ENCODE measurements around the gene GRIK3. TPM values are rescaled to one million over a fixed set of nuclear protein-coding genes. Genes with fewer than 3 reads are reported as not detected.
"Not testable (repeated sequence)": the region's sequence is repeated elsewhere in the genome, so short reads cannot be mapped to it uniquely, and the experiment has no call there.

Gene GRIK3
- polyA plus RNA-seq, 3 donors = 2.8 to 3.3 (median 3.1) TPM

DNA sequence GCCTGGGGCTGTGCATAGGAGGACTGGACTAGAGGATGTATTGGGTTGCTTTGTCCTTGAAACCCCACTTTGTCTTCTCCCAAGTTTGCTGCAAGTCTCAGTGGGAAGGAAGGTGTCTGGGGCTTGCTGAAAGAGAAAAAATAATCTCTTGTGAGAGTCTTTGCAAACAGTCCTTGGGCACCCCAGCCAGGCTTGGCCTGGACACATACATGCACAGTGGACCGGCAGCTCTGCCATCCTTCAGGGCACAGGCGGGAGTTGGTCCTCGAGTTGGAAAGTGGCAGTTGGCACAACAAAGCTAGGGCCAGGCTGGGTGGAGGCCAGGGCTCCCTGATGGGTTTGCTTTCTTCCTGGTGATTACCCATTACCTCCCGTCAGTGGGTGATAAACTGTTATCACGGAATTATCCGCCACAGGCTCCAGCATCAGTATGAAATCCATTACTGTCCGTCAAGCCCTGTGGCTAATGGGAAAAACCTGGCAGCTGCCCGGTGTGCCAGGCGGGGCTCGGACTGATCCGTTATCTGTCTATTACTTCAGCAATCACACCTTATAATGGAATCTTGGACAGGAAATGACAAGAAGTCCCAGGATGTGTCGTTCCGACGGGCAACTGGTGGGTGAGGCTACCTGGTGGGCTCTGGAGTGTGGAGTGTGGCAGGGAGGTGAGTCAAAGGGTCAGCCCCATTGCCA is 265.7 kb downstream of the GRIK3 start:
- no peak for DNase-seq (ENCODE audit: extremely low read depth in 1 of 11, low read depth in 9 of 11, low spot score in 4 of 11)

DNA sequence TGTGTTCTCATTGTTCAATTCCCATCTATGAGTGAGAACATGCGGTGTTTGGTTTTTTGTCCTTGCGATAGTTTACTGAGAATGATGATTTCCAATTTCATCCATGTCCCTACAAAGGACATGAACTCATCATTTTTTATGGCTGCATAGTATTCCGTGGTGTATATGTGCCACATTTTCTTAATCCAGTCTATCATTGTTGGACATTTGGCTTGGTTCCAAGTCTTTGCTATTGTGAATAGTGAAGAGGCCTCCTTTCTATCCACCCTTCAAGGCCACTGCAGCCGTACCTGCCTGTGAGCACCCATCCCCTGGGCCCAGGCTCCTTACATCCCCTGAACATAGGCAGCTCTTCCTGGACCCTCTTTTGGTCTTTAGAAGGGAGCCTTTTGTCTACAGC is 266.9 kb downstream of the GRIK3 start:
- not testable (repeated sequence) for DNase-seq (ENCODE audit: extremely low read depth in 1 of 11, low read depth in 9 of 11, low spot score in 4 of 11)

DNA sequence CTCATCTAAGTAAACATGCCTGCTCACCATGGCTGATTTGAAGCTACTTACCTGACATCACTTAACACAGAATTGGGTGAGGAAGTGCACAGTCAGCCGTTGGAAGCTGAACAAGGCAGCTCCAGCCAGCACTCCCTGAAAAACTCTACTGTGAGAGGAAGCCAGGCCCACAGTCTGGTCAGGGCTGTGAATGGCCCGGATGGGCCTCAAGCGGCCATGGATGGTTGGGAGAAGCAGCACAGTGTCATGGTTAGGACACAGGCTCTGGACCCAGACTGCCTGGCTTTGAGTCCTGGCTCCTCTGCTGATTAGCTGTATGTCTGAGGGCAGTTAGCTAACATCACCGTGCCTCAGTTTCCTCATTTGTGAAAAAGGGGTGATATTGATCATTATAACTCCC is 267.8 kb downstream of the GRIK3 start:
- no peak for DNase-seq (ENCODE audit: extremely low read depth in 1 of 11, low read depth in 9 of 11, low spot score in 4 of 11)

DNA sequence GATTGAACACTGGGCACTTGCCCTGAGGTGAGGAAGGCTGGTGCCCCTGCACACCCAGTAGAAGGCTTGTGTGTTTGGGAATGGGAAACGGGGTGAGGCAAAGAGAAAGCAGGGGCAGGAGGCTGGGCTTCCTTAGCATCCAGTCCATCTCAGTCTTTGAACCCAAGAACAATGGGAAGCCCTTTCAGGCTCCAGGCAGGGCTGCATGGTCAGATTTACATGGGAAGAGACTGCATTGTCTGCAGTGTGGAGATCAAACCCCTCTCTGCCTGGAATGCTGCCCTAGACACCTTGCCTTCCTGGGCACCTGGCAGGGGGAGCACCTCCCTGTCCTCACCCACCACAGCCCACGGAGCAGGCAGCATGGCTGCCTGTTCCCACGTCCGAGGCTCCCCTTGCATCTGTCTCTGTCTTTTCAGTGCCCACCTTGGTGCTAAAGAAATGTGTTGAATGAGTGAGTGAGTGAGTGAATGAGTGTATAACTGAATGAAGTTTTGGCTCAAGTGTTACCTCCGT is 268.5 kb downstream of the GRIK3 start:
- DNase-seq (ENCODE audit: extremely low read depth in 1 of 11, low read depth in 9 of 11, low spot score in 4 of 11) = no peak

DNA sequence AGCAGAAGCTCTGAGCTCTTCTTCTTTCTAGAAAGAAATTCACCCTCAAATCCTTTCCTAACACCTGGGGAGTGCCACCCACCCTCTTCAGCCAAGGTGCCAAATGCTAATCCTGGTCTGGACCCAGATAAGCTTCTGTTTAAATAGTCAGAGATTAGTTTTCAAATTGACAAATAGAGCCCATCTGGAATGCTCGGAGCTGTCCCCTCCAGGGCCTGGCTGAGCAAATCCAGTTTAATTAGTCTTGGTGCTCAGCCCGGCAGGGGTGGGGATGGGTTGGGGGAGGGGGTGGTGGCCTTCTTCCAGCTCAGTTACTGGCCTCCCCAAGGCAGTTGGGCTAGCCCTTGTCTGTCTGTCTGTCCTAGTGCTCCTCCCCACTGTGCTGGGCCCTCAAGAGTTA is 269.5 kb downstream of the GRIK3 start:
- no peak for DNase-seq (ENCODE audit: extremely low read depth in 1 of 11, low read depth in 9 of 11, low spot score in 4 of 11)

DNA sequence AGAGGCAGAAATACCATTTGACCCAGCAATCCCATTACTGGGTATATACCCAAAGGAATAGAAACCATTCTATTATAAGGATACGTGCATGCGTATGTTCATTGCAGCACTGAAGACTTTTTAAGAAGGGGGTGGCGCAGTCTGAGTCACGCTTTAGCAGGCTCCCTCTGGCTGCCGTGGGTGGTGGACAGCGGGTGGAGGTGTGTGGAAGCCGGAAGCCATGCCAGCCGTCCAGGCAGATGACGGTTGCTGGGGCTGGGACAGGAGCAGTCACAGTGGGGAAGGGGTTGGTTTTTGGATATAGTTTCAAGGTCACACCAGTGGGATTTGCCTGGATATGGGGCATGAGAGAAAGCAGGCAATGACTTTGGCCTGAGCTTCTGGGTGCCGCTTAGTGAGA is 270.5 kb downstream of the GRIK3 start:
- no peak for DNase-seq (ENCODE audit: extremely low read depth in 1 of 11, low read depth in 9 of 11, low spot score in 4 of 11)

DNA sequence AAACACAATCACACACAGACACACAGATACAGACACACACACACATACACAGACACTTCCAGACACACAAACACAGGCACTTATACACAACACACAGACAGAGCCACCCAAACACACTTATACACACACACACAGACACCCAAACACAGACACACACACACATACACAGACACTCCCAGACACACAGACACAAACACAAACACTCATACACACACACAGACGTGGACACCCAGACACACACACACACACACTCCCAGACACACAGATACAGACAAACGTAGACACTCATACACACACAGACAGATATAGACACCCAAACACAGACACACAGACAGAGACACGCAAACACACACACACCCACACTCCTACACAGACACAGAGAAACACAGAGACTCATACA is 272.1 kb downstream of the GRIK3 start:
- DNase-seq (ENCODE audit: extremely low read depth in 1 of 11, low read depth in 9 of 11, low spot score in 4 of 11) = no peak

DNA sequence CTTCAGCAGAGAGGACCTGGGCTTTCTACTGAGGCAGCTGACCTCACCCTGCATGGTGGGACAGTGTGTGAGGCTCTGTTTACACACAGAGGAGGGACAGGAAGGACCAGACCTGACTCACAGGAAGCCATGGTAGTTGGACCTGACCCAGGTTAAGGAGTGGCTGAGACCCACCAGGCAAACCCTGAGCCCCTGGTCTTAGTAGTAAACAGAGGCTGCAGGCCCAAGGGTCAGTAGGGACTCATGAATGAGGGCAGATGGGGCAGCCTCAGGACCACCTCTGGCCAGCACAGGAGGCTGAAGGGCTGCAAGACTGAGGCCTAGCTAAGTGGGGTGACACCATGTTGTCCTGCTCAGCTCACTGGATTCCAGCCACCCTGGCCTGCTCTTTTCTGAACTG is 273.2 kb downstream of the GRIK3 start:
- DNase-seq (ENCODE audit: extremely low read depth in 1 of 11, low read depth in 9 of 11, low spot score in 4 of 11) = no peak

DNA sequence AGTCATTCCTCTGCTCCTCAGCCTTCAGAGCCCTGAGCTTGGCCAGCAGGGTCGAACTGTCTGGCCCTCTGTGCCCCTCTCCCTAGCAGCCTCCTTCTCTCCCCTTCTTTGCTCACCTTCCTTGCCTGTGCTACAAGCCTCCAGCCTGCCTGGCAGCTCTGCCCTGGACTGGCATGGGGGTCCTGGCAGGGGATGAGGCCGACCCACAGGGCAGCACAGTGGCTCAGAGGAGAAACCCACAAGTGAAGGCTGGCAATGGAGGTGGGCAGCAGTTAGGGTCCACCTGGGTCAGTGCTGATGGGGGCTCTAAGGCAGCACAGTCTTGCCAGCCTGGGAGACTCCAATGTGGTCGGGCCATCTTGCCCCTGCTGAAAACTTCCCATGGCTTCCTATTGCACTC is 274.2 kb downstream of the GRIK3 start:
- DNase-seq (ENCODE audit: extremely low read depth in 1 of 11, low read depth in 9 of 11, low spot score in 4 of 11) = no peak

DNA sequence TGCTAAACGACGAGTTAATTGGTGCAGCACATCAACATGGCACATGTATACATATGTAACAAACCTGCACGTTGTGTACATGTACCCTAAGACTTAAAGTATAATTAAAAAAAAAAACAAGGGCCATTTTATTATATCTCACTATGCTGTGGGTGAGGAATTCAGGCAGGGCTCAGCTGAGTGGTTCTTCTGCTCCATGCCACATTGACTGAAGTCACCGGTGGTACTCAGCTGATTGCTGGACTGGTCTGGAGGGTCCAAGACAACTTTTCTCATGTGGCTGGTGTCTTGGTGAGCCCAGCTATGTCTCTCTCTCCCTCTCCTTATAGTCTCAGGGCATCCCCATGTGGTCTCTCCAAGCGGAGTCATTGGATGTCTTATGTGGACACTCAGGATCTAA is 275.0 kb downstream of the GRIK3 start:
- no peak for DNase-seq (ENCODE audit: extremely low read depth in 1 of 11, low read depth in 9 of 11, low spot score in 4 of 11)

DNA sequence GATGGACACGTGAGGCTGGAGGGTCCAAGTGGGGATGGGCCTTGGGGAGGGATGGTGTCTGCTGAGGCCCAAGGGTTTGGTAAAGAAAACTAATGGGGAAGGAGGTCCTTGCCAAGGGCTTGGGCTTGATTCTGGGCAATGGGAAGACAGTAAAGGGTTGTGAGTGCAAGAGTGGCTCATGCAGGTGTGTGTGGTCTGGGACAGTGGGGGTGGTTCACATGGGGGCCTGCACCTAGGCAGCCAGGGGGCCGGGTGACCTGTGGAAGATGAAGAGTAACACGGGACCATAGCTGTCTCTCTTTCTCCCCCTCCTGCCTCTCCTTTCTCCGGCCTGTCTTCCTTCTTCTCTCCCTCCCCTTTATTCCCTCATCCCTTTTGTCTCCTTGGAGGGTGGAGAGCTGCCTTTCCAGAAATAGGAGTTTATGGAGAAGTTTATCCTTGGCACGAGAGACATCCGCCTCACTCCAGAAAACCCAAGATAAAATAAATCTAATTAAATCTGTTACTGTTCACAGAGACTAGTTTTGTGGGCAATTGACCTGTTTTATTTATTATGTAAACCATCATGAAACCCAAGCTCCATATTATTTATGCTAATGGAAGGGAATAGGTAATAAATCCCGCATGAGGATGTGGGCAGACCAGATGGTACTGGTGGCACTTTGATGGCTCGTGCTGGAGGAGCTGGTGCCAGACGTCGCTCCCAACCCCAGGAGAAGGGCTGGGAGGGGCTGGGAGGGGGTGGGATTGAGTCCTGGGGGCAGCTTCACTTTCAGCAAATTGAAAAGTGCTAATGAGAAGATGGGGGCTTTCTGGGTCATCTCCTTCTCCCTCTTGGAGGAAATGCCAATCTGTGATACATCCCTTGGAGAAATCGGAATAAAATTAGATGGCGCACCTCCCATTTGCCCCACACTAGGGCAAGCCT is 278.7 kb downstream of the GRIK3 start:
- no peak for DNase-seq (ENCODE audit: extremely low read depth in 1 of 11, low read depth in 9 of 11, low spot score in 4 of 11)

DNA sequence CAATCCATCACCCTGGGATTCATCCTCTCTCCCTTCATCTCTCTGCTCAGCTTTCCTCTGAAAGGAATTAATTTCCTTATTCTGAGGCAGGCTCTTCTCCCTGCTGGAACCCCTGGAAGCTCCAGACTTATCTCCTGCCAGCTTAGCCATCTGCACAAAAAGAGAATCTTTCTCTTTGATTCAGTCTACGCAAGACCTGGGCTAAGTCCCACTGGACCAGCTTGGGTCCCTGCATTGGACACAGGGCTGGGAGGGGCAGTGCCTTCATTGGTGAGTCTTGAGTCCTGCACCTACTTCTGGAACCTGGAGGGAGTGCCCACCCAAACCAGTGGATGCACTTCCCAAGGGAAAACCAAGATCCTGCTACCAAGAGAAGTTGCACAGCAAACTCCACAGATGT is 279.9 kb downstream of the GRIK3 start:
- DNase-seq (ENCODE audit: extremely low read depth in 1 of 11, low read depth in 9 of 11, low spot score in 4 of 11) = no peak

DNA sequence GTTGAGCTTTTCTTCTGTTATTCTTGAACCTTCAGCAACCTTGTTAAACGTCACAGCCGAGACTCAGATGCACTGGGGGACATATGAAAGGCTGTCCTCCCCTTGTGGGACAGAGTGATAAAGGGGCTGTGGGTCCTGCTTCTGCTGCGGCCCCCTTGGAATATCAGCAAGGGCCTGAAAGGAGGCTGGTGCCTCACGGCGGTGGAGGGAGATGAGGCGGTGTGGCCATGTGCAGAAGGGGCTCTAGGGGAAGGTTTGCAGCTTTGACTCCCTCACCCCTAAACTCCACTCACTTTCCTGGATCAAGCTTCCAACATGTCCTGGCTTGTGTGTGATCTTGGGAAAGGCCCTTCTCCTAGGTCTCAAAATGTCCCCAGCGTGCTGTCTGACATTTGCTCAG is 280.9 kb downstream of the GRIK3 start:
- DNase-seq (ENCODE audit: extremely low read depth in 1 of 11, low read depth in 9 of 11, low spot score in 4 of 11) = no peak

DNA sequence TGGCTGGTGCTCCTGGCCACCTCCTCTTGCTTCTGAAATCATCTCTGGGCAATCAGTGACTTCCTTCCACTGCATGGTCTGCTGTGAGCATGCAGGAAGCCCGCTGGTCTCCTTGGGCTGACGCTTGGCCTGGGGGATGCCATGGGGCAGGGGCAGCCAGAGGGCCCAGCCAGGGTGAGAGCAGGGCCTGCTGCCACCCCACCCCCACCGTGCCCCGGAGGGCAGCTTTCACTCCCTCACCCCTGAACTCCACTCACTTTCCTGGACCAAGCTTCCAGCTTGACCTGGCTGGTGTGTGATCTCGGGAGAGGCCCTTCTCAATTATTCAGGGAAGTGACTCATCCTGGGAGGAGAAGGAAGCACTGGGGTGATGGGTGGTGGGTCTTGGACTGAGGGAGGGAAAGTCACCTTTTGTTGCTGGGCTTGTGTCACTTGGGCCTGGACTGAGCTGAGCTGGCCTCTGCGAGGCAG is 281.4 kb downstream of the GRIK3 start:
- DNase-seq (ENCODE audit: extremely low read depth in 1 of 11, low read depth in 9 of 11, low spot score in 4 of 11) = no peak

DNA sequence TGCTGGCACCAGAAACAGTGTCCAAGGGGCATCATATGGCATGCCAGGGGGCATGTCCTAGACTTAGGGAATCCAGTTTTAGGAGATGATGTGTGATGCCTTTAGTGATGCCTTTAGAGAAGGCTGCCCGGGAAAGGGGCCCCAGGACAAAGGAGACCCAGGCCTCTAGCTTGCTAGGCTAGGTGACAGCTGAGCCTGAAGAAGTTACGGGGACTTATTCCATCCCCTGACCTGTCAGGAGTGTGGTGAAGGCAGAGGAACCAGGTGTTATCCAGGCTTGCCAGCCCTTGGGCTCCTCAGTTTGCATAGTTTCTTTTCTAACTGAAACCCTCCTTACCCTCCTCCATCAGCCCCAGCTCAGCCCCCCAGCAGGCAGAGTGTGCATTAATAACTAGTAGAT is 281.9 kb downstream of the GRIK3 start:
- no peak for DNase-seq (ENCODE audit: extremely low read depth in 1 of 11, low read depth in 9 of 11, low spot score in 4 of 11)

DNA sequence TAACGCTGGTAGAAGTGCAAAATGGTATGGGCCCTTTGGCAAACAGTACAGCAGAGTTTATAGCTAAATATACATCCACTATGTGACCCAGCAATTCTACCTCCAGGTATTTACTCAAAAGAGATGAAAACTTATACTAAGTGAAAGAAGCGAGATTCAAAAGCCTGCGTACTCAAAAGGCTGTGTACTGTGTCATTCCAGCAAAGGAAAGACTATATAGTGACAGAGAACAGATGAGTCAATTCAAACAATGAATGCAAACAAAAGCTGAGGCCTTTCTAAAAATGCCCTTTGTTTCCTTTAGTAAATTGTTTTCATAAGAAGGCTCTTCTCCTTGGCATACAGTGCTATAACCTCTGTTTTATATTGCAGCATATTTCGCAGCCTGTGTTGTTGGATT is 282.8 kb downstream of the GRIK3 start:
- no peak for DNase-seq (ENCODE audit: extremely low read depth in 1 of 11, low read depth in 9 of 11, low spot score in 4 of 11)

DNA sequence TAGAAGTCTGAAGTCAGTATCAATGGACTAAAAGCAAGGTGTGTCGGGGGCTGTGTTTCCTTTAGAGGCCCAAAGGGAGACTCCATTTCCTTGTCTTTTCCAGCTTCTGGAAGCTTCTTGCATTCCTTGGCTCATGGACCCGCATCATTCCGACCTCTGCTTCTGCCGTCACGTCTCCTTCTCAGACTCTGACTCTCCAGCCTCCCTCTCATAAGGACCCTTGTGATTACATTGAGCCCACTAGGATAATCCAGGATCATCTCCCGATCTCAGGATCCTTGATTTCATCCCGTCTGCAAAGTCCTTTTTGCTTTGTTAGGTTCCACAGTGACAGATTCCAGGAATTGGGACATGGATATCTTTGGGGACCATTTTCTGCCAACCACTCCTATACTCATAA is 285.8 kb downstream of the GRIK3 start:
- DNase-seq (ENCODE audit: extremely low read depth in 1 of 11, low read depth in 9 of 11, low spot score in 4 of 11) = no peak

Data from renal cortex interstitium (tissue), 11 donors.